ENCODE measurements around the gene RTEL1.
"Not testable (repeated sequence)": the region's sequence is repeated elsewhere in the genome, so short reads cannot be mapped to it uniquely, and the experiment has no call there.

The RTEL1 gene

GRCh38 chr20:63627129-63627750 lies 30.9 kb upstream of the RTEL1 start:
- Histone ChIP-seq H3K9me2 (replicated peaks; ENCODE audit: control insufficient read depth, low read length) (no peaks in the 10 kb centered on the region), H3K27me3 (ENCODE audit: control insufficient read depth, low read length) (no peaks in the 10 kb centered on the region), H3K9me3 (ENCODE audit: control insufficient read depth, insufficient read depth, low read length) (no peaks in the 10 kb centered on the region), H3K4me3 (ENCODE audit: low read length) (peak overlapping the region; percentile 98), H3K36me3 (ENCODE audit: control insufficient read depth, low read length) (peaks cover 24% of the 10 kb centered on the region), H3K4me1 (ENCODE audit: control insufficient read depth, low read length) (peaks cover 45% of the 10 kb centered on the region), H3F3A (ENCODE audit: control insufficient read depth, insufficient read depth) (peaks cover 17% of the 10 kb centered on the region; the same call in 1 of the 2 replicates), H3K79me2 (ENCODE audit: control insufficient read depth, low read length) (peaks cover 65% of the 10 kb centered on the region), H3K4me2 (ENCODE audit: low read length) (peak overlapping the region; percentile 90), H3K27ac (ENCODE audit: low read depth, low read length) (peak overlapping the region; percentile 67), H4K20me1 (ENCODE audit: control insufficient read depth, insufficient read depth, low read depth, low read length) (no peaks in the 10 kb centered on the region)
- TF ChIP-seq CTCF (IDR thresholded peaks at IDR 0.05; ENCODE audit: low read depth, low read length, poor library complexity, severe bottlenecking) (no peak), EZH2phosphoT487 (IDR thresholded peaks at IDR 0.05; ENCODE audit: borderline replicate concordance, low read length) (no peak)

DNA sequence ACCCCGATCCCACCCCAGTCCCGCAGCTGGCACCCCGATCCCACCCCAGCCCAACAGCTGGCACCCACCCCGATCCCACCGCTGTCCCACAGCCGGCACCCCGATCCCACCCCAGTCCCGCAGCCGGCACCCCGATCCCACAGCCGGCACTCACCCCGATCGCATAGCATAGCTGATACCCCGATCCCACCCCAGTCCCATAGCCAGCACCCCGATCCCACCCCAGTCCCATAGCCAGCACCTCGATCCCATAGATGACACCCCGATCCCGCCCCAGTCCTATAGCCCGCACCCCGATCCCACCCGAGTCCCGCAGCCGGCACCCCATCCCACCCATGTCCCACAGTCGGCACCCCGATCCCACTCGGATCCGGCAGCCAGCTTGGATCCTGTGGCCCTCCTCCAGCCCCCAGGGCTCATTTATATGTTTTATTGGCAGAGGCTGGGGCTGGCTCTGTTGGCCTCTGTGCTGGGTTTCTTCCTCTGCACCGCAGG lies 30.3 kb upstream of the RTEL1 start:
- Histone ChIP-seq H3K4me2 (ENCODE audit: low read length) (peak overlapping the region; percentile 90), H3K4me3 (ENCODE audit: low read length) (peak overlapping the region; percentile 98), H3K27me3 (ENCODE audit: control insufficient read depth, low read length) (no peaks in the 10 kb centered on the region), H3K27ac (ENCODE audit: low read depth, low read length) (peak overlapping the region; percentile 67), H4K20me1 (ENCODE audit: control insufficient read depth, insufficient read depth, low read depth, low read length) (no peaks in the 10 kb centered on the region), H3K79me2 (ENCODE audit: control insufficient read depth, low read length) (peaks cover 60% of the 10 kb centered on the region), H3K9me2 (replicated peaks; ENCODE audit: control insufficient read depth, low read length) (no peaks in the 10 kb centered on the region), H3K9me3 (ENCODE audit: control insufficient read depth, insufficient read depth, low read length) (no peaks in the 10 kb centered on the region), H3F3A (ENCODE audit: control insufficient read depth, insufficient read depth) (peaks cover 17% of the 10 kb centered on the region; the same call in 1 of the 2 replicates), H3K4me1 (ENCODE audit: control insufficient read depth, low read length) (peaks cover 45% of the 10 kb centered on the region), H3K36me3 (ENCODE audit: control insufficient read depth, low read length) (peaks cover 24% of the 10 kb centered on the region)
- no peak for TF ChIP-seq CTCF (IDR thresholded peaks at IDR 0.05; ENCODE audit: low read depth, low read length, poor library complexity, severe bottlenecking)
- no peak for TF ChIP-seq EZH2phosphoT487 (IDR thresholded peaks at IDR 0.05; ENCODE audit: borderline replicate concordance, low read length)

DNA sequence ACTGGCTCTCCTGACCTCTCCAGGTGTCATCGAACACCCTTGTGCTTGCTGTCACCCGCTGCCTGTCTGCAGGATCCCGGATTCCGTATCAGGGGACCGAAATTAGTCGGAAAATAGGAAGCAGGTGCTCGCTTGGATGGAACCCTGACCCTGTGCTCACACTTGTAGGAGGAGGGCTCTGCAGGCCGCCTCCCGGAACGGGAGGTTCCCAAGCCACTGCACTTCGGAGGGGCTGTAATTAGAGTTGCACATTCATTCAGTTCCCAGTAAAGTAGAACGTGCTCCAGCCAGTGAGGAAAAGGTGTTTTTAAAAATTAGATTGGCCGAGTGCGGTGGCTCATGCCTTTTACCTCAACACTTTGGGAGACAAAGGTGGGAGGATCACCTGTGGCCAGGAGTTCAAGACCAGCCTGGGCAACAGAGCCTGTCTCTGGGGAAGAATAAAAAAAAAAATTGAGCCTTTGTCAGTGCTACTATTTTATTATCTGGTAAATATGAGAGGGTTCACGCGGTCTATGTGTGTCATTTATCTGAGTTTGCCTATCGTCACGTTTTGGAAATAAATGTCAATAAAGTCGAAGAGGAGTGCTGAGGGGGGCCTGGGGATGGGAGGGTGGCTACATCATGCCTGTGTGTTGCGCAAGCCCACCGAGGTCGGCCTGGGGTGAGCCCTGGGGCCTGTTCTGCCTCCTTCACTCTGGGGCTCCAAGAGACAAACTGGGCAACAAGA lies 29.7 kb upstream of the RTEL1 start:
- no peak for TF ChIP-seq CTCF (IDR thresholded peaks at IDR 0.05; ENCODE audit: low read depth, low read length, poor library complexity, severe bottlenecking)
- no peak for TF ChIP-seq EZH2phosphoT487 (IDR thresholded peaks at IDR 0.05; ENCODE audit: borderline replicate concordance, low read length)
- no peaks in the 10 kb centered on the region for H3K27me3 ChIP-seq (ENCODE audit: control insufficient read depth, low read length)
- H3F3A ChIP-seq (ENCODE audit: control insufficient read depth, insufficient read depth), result peaks cover 17% of the 10 kb centered on the region; the same call in 1 of the 2 replicates
- no peaks in the 10 kb centered on the region for H4K20me1 ChIP-seq (ENCODE audit: control insufficient read depth, insufficient read depth, low read depth, low read length)
- H3K4me1 ChIP-seq (ENCODE audit: control insufficient read depth, low read length), result peaks cover 45% of the 10 kb centered on the region
- no peaks in the 10 kb centered on the region for H3K9me2 ChIP-seq (replicated peaks; ENCODE audit: control insufficient read depth, low read length)
- H3K4me2 ChIP-seq (ENCODE audit: low read length), result peak overlapping the region; percentile 90
- H3K9me3 ChIP-seq (ENCODE audit: control insufficient read depth, insufficient read depth, low read length), result no peaks in the 10 kb centered on the region
- peaks cover 53% of the 10 kb centered on the region for H3K79me2 ChIP-seq (ENCODE audit: control insufficient read depth, low read length)
- H3K27ac ChIP-seq (ENCODE audit: low read depth, low read length), result peak overlapping the region; percentile 67
- peak overlapping the region; percentile 98 for H3K4me3 ChIP-seq (ENCODE audit: low read length)
- peaks cover 24% of the 10 kb centered on the region for H3K36me3 ChIP-seq (ENCODE audit: control insufficient read depth, low read length)

- H3K9me2 ChIP-seq (replicated peaks; ENCODE audit: control insufficient read depth, low read length); H3K9me3 ChIP-seq (ENCODE audit: control insufficient read depth, insufficient read depth, low read length); H3K4me3 ChIP-seq (ENCODE audit: low read length); H3K27me3 ChIP-seq (ENCODE audit: control insufficient read depth, low read length); H4K20me1 ChIP-seq (ENCODE audit: control insufficient read depth, insufficient read depth, low read depth, low read length); H3K27ac ChIP-seq (ENCODE audit: low read depth, low read length): not testable (repeated sequence)
- peak overlapping the region; percentile 9; the same call in 1 of the 2 replicates for H3K4me2 ChIP-seq (ENCODE audit: low read length)
- peaks cover 22% of the 10 kb centered on the region for H3K36me3 ChIP-seq (ENCODE audit: control insufficient read depth, low read length)
- H3K79me2 ChIP-seq (ENCODE audit: control insufficient read depth, low read length), result peaks cover 30% of the 10 kb centered on the region
- peaks cover 21% of the 10 kb centered on the region for H3F3A ChIP-seq (ENCODE audit: control insufficient read depth, insufficient read depth)
- peaks cover 50% of the 10 kb centered on the region for H3K4me1 ChIP-seq (ENCODE audit: control insufficient read depth, low read length)
Measured at GRCh38 chr20:63630956-63631355, 27.2 kb upstream of the RTEL1 start.

DNA sequence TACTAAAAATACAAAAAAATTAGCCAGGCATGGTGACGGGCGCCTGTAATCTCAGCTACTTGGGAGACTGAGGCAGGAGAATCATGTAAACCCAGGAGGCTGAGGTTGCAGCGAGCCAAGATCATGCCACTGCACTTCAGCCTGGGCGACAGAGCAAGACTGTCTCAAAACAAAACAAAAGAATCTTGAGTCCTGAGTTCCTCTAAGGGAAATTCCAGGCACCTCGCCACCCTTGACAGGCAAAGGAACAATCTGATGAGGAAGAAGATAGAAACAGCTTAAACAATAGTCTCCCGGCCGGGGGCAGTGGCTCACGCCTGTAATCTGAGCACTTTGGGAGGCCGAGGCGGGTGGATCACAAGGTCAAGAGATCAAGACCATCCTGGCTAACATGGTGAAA lies 26.7 kb upstream of the RTEL1 start:
- peaks cover 25% of the 10 kb centered on the region for H3K79me2 ChIP-seq (ENCODE audit: control insufficient read depth, low read length)
- H3K9me2 ChIP-seq (replicated peaks; ENCODE audit: control insufficient read depth, low read length); H3K27ac ChIP-seq (ENCODE audit: low read depth, low read length): not testable (repeated sequence)

More for the DNA sequence above, 26.7 kb upstream of the RTEL1 start:
- H3K27me3 ChIP-seq (ENCODE audit: control insufficient read depth, low read length); H3K4me3 ChIP-seq (ENCODE audit: low read length); H3K9me3 ChIP-seq (ENCODE audit: control insufficient read depth, insufficient read depth, low read length); H4K20me1 ChIP-seq (ENCODE audit: control insufficient read depth, insufficient read depth, low read depth, low read length): not testable (repeated sequence)
- peak overlapping the region; percentile 9; the same call in 1 of the 2 replicates for H3K4me2 ChIP-seq (ENCODE audit: low read length)
- H3K36me3 ChIP-seq (ENCODE audit: control insufficient read depth, low read length), result peaks cover 18% of the 10 kb centered on the region
- H3K4me1 ChIP-seq (ENCODE audit: control insufficient read depth, low read length), result peaks cover 51% of the 10 kb centered on the region
- peaks cover 21% of the 10 kb centered on the region for H3F3A ChIP-seq (ENCODE audit: control insufficient read depth, insufficient read depth)

Measured in DOHH2 (cell line).